Measurements from ENCODE around the gene VAT1L.

- TF ChIP-seq CTCF (IDR thresholded peaks at IDR 0.05): no peak
- TF ChIP-seq POLR2A (IDR thresholded peaks at IDR 0.05): no peak
Measured at GRCh38 chr16:77820340-77820739, 32.0 kb downstream of the VAT1L start.
